Fibroblast of mammary gland (primary cell): Measurements from ENCODE around the gene DENND4A.

Experiments
- DNase-seq: peaks from one replicate; pipeline ENCODE4 v3.0.0-alpha.2; 2010; ENCODE audit warnings: low read depth
- H3K4me3 ChIP-seq: 2 replicates; pipeline ENCODE4 v1.5.1; 2011; ENCODE audit warnings: low read depth, mild to moderate bottlenecking, low read length, moderate library complexity; ENCODE audit not compliant: control insufficient read depth
- CTCF ChIP-seq: conservative IDR thresholded peaks from 2 replicates; pipeline ENCODE4 v1.5.1; 2011; ENCODE audit warnings: low read depth, low read length, inconsistent platforms; ENCODE audit not compliant: control insufficient read depth, insufficient read depth

DENND4A gene

GRCh38 chr15:65777053-65777452 lies 15.0 kb downstream of the DENND4A start:
- no peak for DNase-seq
- H3K4me3 ChIP-seq: no peak overlapping the region
- TF ChIP-seq CTCF: no peak

- H3K4me3 ChIP-seq: no peak overlapping the region
- TF ChIP-seq CTCF: no peak
Observed at GRCh38 chr15:65773386-65774111, 18.5 kb downstream of the DENND4A start.

GRCh38 chr15:65772930-65773329 lies 19.2 kb downstream of the DENND4A start:
- no peak for TF ChIP-seq CTCF
- no peak overlapping the region for H3K4me3 ChIP-seq
- peak; percentile 13 for DNase-seq

More at GRCh38 chr15:65773386-65774111, 18.5 kb downstream of the DENND4A start:
- DNase-seq: no peak

GRCh38 chr15:65771870-65772269 lies 20.2 kb downstream of the DENND4A start:
- no peak for DNase-seq
- H3K4me3 ChIP-seq: no peak overlapping the region
- TF ChIP-seq CTCF: no peak

GRCh38 chr15:65769482-65769881 lies 22.6 kb downstream of the DENND4A start:
- TF ChIP-seq CTCF: no peak
- no peak for DNase-seq
- no peak overlapping the region for H3K4me3 ChIP-seq

GRCh38 chr15:65767895-65768294 lies 24.2 kb downstream of the DENND4A start:
- DNase-seq: no peak
- no peak for TF ChIP-seq CTCF
- no peak overlapping the region for H3K4me3 ChIP-seq

- no peak overlapping the region for H3K4me3 ChIP-seq
- no peak for DNase-seq
- no peak for TF ChIP-seq CTCF
Observed at GRCh38 chr15:65767264-65767595, 24.9 kb downstream of the DENND4A start.
